ENCODE results near the gene GPRC5A. TPM values are rescaled to one million over a fixed set of nuclear protein-coding genes. Genes with fewer than 3 reads are reported as not detected.

The GPRC5A gene
- total RNA-seq, 1 donor from 2014 or later = not detected

GRCh38 chr12:12864243-12864642 is 27.1 kb upstream of the GPRC5A start:
- Mint-ChIP-seq H3K4me3 (ENCODE audit: unreplicated experiment) (no peak overlapping the region), H3K9me3 (ENCODE audit: unreplicated experiment) (peaks cover 2% of the 10 kb centered on the region), H3K27me3 (ENCODE audit: unreplicated experiment) (no peaks in the 10 kb centered on the region), H3K4me1 (ENCODE audit: low read depth, unreplicated experiment) (no peaks in the 10 kb centered on the region), H3K27ac (ENCODE audit: unreplicated experiment) (no peak overlapping the region), H3K36me3 (ENCODE audit: unreplicated experiment) (no peaks in the 10 kb centered on the region)
- DNase-seq = no peak
- TF ChIP-seq, protein P1, sequence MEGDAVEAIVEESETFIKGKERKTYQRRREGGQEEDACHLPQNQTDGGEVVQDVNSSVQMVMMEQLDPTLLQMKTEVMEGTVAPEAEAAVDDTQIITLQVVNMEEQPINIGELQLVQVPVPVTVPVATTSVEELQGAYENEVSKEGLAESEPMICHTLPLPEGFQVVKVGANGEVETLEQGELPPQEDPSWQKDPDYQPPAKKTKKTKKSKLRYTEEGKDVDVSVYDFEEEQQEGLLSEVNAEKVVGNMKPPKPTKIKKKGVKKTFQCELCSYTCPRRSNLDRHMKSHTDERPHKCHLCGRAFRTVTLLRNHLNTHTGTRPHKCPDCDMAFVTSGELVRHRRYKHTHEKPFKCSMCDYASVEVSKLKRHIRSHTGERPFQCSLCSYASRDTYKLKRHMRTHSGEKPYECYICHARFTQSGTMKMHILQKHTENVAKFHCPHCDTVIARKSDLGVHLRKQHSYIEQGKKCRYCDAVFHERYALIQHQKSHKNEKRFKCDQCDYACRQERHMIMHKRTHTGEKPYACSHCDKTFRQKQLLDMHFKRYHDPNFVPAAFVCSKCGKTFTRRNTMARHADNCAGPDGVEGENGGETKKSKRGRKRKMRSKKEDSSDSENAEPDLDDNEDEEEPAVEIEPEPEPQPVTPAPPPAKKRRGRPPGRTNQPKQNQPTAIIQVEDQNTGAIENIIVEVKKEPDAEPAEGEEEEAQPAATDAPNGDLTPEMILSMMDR (IDR thresholded peaks at IDR 0.05; ENCODE audit: partially characterized antibody, unreplicated experiment) = no peak

- Mint-ChIP-seq H3K27ac (ENCODE audit: unreplicated experiment) (no peak overlapping the region), H3K36me3 (ENCODE audit: unreplicated experiment) (no peaks in the 10 kb centered on the region), H3K4me1 (ENCODE audit: low read depth, unreplicated experiment) (no peaks in the 10 kb centered on the region), H3K27me3 (ENCODE audit: unreplicated experiment) (peaks cover 2% of the 10 kb centered on the region), H3K4me3 (ENCODE audit: unreplicated experiment) (no peak overlapping the region), H3K9me3 (ENCODE audit: unreplicated experiment) (peaks cover 5% of the 10 kb centered on the region)
- DNase-seq = no peak
- TF ChIP-seq, protein P1 (IDR thresholded peaks at IDR 0.05; ENCODE audit: partially characterized antibody, unreplicated experiment) = no peak
These were observed 22.7 kb upstream of the GPRC5A start for GRCh38 chr12:12868477-12869235.

DNA sequence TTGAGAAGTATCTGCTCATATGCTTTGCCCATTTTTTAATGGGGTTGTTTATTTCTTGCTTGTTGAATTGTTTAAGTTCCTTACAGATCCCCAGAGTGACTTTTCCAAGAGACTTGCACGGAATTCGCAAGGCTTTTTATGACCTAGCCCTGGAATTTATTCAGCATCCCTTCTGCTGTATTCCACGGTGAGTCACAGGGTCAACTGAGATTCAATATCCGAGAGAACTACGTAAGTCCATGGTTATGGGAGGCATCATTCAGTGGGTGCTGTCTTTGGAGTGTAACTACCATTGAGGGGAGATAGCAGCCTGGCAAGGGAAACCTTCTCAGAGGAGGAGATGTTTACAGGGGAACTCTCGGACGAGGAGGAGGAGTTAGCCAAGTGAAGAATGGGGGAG is 20.9 kb upstream of the GPRC5A start:
- Mint-ChIP-seq H3K9me3 (ENCODE audit: unreplicated experiment) (peaks cover 3% of the 10 kb centered on the region), H3K4me1 (ENCODE audit: low read depth, unreplicated experiment) (no peaks in the 10 kb centered on the region), H3K27ac (ENCODE audit: unreplicated experiment) (no peak overlapping the region)

DNA sequence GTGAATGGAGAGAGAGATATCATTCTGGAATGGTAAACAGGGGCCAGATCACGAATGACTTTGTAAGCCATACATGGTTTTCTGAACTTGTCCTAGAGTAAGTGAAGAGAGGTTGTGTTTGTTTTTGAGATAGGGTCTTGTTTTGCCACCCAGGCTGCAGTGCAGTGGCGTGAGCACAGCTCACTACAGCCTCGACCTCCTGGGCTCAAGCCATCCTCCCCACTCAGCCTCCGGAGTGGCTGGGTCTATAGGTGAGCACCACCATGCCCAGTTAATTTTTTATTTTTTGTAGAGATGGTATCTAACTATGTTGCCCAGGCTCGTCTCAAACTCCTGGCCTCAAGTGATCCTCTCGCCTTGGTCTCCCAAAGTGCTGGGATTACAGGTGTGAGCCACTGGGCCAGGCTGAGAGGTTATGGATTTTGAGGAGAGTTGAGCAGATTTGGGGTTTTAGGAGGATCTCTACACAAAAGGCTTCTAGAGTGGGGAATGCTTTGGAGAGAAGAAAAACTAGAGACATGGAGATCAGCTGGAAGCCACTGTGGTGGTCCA is 19.7 kb upstream of the GPRC5A start:
- peaks cover 2% of the 10 kb centered on the region for H3K27me3 Mint-ChIP-seq (ENCODE audit: unreplicated experiment)
- TF ChIP-seq, protein P1 (IDR thresholded peaks at IDR 0.05; ENCODE audit: partially characterized antibody, unreplicated experiment) = no peak
- H3K4me3 Mint-ChIP-seq (ENCODE audit: unreplicated experiment) = no peak overlapping the region
- peaks cover 3% of the 10 kb centered on the region for H3K9me3 Mint-ChIP-seq (ENCODE audit: unreplicated experiment)
- H3K27ac Mint-ChIP-seq (ENCODE audit: unreplicated experiment) = no peak overlapping the region
- DNase-seq = no peak
- H3K4me1 Mint-ChIP-seq (ENCODE audit: low read depth, unreplicated experiment) = no peaks in the 10 kb centered on the region
- H3K36me3 Mint-ChIP-seq (ENCODE audit: unreplicated experiment) = no peaks in the 10 kb centered on the region

More for the DNA sequence above, 20.9 kb upstream of the GPRC5A start:
- no peaks in the 10 kb centered on the region for H3K36me3 Mint-ChIP-seq (ENCODE audit: unreplicated experiment)
- H3K4me3 Mint-ChIP-seq (ENCODE audit: unreplicated experiment) = no peak overlapping the region
- H3K27me3 Mint-ChIP-seq (ENCODE audit: unreplicated experiment) = peaks cover 2% of the 10 kb centered on the region
- DNase-seq = no peak
- TF ChIP-seq, protein P1 (IDR thresholded peaks at IDR 0.05; ENCODE audit: partially characterized antibody, unreplicated experiment) = no peak

All from glutamatergic neuron (in vitro differentiated cells).